ENCODE measurements around the gene MYO16. TPM values are rescaled to one million over a fixed set of nuclear protein-coding genes. Genes with fewer than 3 reads are reported as not detected.

The MYO16 gene
- total RNA-seq, 1 experiment from 2014 or later = not detected

- in situ Hi-C loops (cut with HindIII; ENCODE audit: low sequenced_read_pairs) = no loop called here
- DNase-seq (ENCODE audit: low spot score) = no peak
Observed at GRCh38 chr13:108919036-108919907, 289.9 kb downstream of the MYO16 start.

- in situ Hi-C loops (cut with HindIII; ENCODE audit: low sequenced_read_pairs) = no loop called here
- no peak for DNase-seq (ENCODE audit: low spot score)
Observed at GRCh38 chr13:108920137-108920536, 290.7 kb downstream of the MYO16 start.

- no peak for DNase-seq (ENCODE audit: low spot score)
- in situ Hi-C loops (cut with HindIII; ENCODE audit: low sequenced_read_pairs) = no loop called here
Observed at GRCh38 chr13:108921238-108921637, 291.8 kb downstream of the MYO16 start.

GRCh38 chr13:108922108-108922507 lies 292.7 kb downstream of the MYO16 start:
- in situ Hi-C loops (cut with HindIII; ENCODE audit: low sequenced_read_pairs) = no loop called here
- DNase-seq (ENCODE audit: low spot score) = no peak

- in situ Hi-C loops (cut with HindIII; ENCODE audit: low sequenced_read_pairs) = no loop called here
- no peak for DNase-seq (ENCODE audit: low spot score)
Observed at GRCh38 chr13:108923386-108924047, 294.1 kb downstream of the MYO16 start.

GRCh38 chr13:108924134-108924533 lies 294.7 kb downstream of the MYO16 start:
- no peak for DNase-seq (ENCODE audit: low spot score)
- in situ Hi-C loops (cut with HindIII; ENCODE audit: low sequenced_read_pairs) = no loop called here

GRCh38 chr13:108924541-108924940 lies 295.1 kb downstream of the MYO16 start:
- in situ Hi-C loops (cut with HindIII; ENCODE audit: low sequenced_read_pairs) = no loop called here
- no peak for DNase-seq (ENCODE audit: low spot score)

GRCh38 chr13:108925070-108925469 lies 295.7 kb downstream of the MYO16 start:
- in situ Hi-C loops (cut with HindIII; ENCODE audit: low sequenced_read_pairs) = no loop called here
- DNase-seq (ENCODE audit: low spot score) = no peak

- in situ Hi-C loops (cut with HindIII; ENCODE audit: low sequenced_read_pairs) = no loop called here
- no peak for DNase-seq (ENCODE audit: low spot score)
Observed at GRCh38 chr13:108926862-108927261, 297.5 kb downstream of the MYO16 start.

GRCh38 chr13:108927615-108928014 lies 298.2 kb downstream of the MYO16 start:
- DNase-seq (ENCODE audit: low spot score) = no peak
- in situ Hi-C loops (cut with HindIII; ENCODE audit: low sequenced_read_pairs) = no loop called here

GRCh38 chr13:108929532-108930206 lies 300.3 kb downstream of the MYO16 start:
- in situ Hi-C loops (cut with HindIII; ENCODE audit: low sequenced_read_pairs) = no loop called here
- no peak for DNase-seq (ENCODE audit: low spot score)

- no peak for DNase-seq (ENCODE audit: low spot score)
- in situ Hi-C loops (cut with HindIII; ENCODE audit: low sequenced_read_pairs) = no loop called here
Observed at GRCh38 chr13:108932196-108932595, 302.8 kb downstream of the MYO16 start.

GRCh38 chr13:108933061-108933460 lies 303.6 kb downstream of the MYO16 start:
- DNase-seq (ENCODE audit: low spot score) = no peak
- in situ Hi-C loops (cut with HindIII; ENCODE audit: low sequenced_read_pairs) = no loop called here

- in situ Hi-C loops (cut with HindIII; ENCODE audit: low sequenced_read_pairs) = no loop called here
- no peak for DNase-seq (ENCODE audit: low spot score)
Observed at GRCh38 chr13:108938155-108938554, 308.7 kb downstream of the MYO16 start.

- in situ Hi-C loops (cut with HindIII; ENCODE audit: low sequenced_read_pairs) = no loop called here
- no peak for DNase-seq (ENCODE audit: low spot score)
Observed at GRCh38 chr13:108940121-108940520, 310.7 kb downstream of the MYO16 start.

- DNase-seq (ENCODE audit: low spot score) = no peak
- in situ Hi-C loops (cut with HindIII; ENCODE audit: low sequenced_read_pairs) = no loop called here
Observed at GRCh38 chr13:108943842-108944241, 314.4 kb downstream of the MYO16 start.

GRCh38 chr13:108944760-108945159 lies 315.3 kb downstream of the MYO16 start:
- DNase-seq (ENCODE audit: low spot score) = no peak
- in situ Hi-C loops (cut with HindIII; ENCODE audit: low sequenced_read_pairs) = no loop called here

GRCh38 chr13:108947551-108948030 lies 318.2 kb downstream of the MYO16 start:
- DNase-seq (ENCODE audit: low spot score) = no peak
- in situ Hi-C loops (cut with HindIII; ENCODE audit: low sequenced_read_pairs) = no loop called here

GRCh38 chr13:108948251-108948671 lies 318.9 kb downstream of the MYO16 start:
- in situ Hi-C loops (cut with HindIII; ENCODE audit: low sequenced_read_pairs) = no loop called here
- no peak for DNase-seq (ENCODE audit: low spot score)
